RWPE2 (cell line): Measurements from ENCODE around the gene PLEKHB1.

Source experiments
- ATAC-seq: fragments of 200-7000 bp; cut with Tn5 transposase; 3 replicates; pipeline ENCODE4 v1.9.1; 2021; ENCODE audit warnings: low read depth
- DNase-seq: peaks from one replicate; pipeline ENCODE4 v3.0.0-alpha.2; 2020; ENCODE audit warnings: low spot score
- H3K27ac ChIP-seq: fragments of 450-650 bp; 2 replicates; pipeline ENCODE4 v1.5.1; 2017; ENCODE audit warnings: mild to moderate bottlenecking; ENCODE audit not compliant: poor library complexity, severe bottlenecking
- H3K27me3 ChIP-seq: fragments of 250-450 bp; sonication (Bioruptor Pico); 2 replicates; pipeline ENCODE4 v1.5.1; 2021; ENCODE audit warnings: mild to moderate bottlenecking, moderate library complexity; ENCODE audit not compliant: insufficient read depth, poor library complexity, severe bottlenecking
- H3K36me3 ChIP-seq: fragments of 250-450 bp; sonication (Bioruptor Pico); 2 replicates; pipeline ENCODE4 v1.5.1; 2020; ENCODE audit warnings: low read depth, mild to moderate bottlenecking, moderate library complexity
- H3K4me1 ChIP-seq: fragments of 250-450 bp; sonication (Bioruptor Pico); 2 replicates; pipeline ENCODE4 v1.5.1; 2021; ENCODE audit warnings: mild to moderate bottlenecking, moderate library complexity; ENCODE audit not compliant: insufficient read depth, poor library complexity, severe bottlenecking
- H3K4me3 ChIP-seq: fragments of 250-450 bp; sonication (Bioruptor Pico); 2 replicates; pipeline ENCODE4 v1.5.1; 2021; ENCODE audit warnings: mild to moderate bottlenecking, moderate library complexity; ENCODE audit not compliant: severe bottlenecking
- H3K9me3 ChIP-seq: fragments of 250-450 bp; sonication (Bioruptor Pico); 2 replicates; pipeline ENCODE4 v1.5.1; 2021; ENCODE audit warnings: mild to moderate bottlenecking, moderate library complexity; ENCODE audit not compliant: severe bottlenecking
- TF ChIP-seq, protein P1 (sequence below): fragments of 450-650 bp; IDR thresholded peaks from one replicate; pipeline ENCODE4 v1.5.1; 2017; ENCODE audit warnings: mild to moderate bottlenecking, moderate library complexity; ENCODE audit not compliant: poor library complexity, severe bottlenecking

The PLEKHB1 gene

DNA sequence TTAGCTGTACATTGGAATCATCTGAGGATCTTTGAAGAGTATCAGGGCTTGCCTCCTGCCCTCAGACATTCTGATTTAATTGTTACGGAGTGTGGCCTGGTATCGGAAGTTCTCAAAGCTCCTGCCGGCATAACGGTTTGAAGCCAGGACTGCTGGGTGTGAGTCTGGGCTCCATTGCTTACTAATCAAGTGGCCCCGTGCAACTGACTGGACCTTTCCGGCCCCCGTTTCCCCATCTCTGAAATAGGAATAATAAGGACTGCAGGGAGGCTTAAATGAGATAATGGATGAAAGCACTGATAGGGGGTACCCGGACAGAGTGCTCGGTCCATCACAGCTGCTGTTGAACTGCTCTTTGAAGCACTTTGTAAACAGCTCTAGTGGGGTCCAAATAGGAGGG lies 1.7 kb downstream of the PLEKHB1 start:
- no peak overlapping the region for H3K27ac ChIP-seq
- no peak overlapping the region for H3K4me3 ChIP-seq
- no peaks in the 10 kb centered on the region for H3K4me1 ChIP-seq
- ATAC-seq (no peak), DNase-seq (no peak)
- no peaks in the 10 kb centered on the region for H3K36me3 ChIP-seq
- H3K27me3 ChIP-seq, result no peaks in the 10 kb centered on the region
- H3K9me3 ChIP-seq, result no peaks in the 10 kb centered on the region
- TF ChIP-seq, protein P1, sequence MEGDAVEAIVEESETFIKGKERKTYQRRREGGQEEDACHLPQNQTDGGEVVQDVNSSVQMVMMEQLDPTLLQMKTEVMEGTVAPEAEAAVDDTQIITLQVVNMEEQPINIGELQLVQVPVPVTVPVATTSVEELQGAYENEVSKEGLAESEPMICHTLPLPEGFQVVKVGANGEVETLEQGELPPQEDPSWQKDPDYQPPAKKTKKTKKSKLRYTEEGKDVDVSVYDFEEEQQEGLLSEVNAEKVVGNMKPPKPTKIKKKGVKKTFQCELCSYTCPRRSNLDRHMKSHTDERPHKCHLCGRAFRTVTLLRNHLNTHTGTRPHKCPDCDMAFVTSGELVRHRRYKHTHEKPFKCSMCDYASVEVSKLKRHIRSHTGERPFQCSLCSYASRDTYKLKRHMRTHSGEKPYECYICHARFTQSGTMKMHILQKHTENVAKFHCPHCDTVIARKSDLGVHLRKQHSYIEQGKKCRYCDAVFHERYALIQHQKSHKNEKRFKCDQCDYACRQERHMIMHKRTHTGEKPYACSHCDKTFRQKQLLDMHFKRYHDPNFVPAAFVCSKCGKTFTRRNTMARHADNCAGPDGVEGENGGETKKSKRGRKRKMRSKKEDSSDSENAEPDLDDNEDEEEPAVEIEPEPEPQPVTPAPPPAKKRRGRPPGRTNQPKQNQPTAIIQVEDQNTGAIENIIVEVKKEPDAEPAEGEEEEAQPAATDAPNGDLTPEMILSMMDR, result no peak

DNA sequence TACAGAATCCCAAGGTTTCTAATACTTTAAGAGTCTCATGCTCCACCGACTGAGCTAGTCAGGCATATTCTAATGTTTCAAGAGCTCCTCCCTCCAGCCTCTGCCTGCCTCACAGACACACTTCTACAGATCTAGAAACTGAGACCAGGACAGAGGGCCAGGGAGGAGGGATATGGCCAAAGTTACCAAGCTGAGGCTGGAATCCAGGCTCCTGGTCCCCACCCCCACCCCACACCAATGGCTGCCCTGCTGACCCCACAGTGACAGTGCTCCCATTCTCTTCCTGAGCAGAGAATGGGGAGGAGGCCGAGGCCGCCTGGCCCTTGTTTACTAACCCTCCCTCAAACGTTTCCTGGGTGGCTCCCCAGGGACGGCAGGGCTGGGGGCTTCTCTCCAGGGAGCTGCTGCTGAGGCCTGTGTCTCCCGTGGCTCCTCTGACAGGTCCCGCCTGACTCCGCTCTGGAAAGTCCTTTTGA lies 2.2 kb downstream of the PLEKHB1 start:
- ATAC-seq (no peak), DNase-seq (no peak)
- Histone ChIP-seq H3K4me3 (no peak overlapping the region), H3K36me3 (no peaks in the 10 kb centered on the region), H3K27ac (no peak overlapping the region), H3K27me3 (no peaks in the 10 kb centered on the region), H3K9me3 (no peaks in the 10 kb centered on the region), H3K4me1 (no peaks in the 10 kb centered on the region)
- TF ChIP-seq, protein P1, result no peak

DNA sequence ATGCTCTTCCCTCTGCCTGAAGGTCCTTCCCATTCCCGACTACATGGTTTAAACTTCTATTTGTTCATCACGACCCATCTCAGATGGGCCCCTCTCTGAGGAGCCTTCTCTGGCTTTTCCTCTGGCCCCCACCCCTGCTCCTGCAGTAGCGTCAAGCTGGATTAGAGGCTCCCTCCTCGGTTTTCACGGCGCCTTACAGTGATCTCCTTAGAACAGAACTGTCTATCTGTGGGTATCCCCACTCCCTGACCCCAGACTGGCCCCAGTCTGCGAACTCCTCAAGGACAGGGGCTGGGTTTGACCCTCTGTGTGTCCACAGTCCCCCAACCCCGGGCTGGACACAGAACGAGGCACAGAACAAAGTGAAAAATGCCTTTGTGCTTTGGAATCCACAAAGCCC lies 2.8 kb downstream of the PLEKHB1 start:
- DNase-seq (no peak), ATAC-seq (no peak)
- H3K9me3 ChIP-seq, result no peaks in the 10 kb centered on the region
- no peaks in the 10 kb centered on the region for H3K36me3 ChIP-seq
- H3K27me3 ChIP-seq, result no peaks in the 10 kb centered on the region
- no peaks in the 10 kb centered on the region for H3K4me1 ChIP-seq
- H3K4me3 ChIP-seq, result no peak overlapping the region
- no peak overlapping the region for H3K27ac ChIP-seq
- TF ChIP-seq, protein P1, result no peak

DNA sequence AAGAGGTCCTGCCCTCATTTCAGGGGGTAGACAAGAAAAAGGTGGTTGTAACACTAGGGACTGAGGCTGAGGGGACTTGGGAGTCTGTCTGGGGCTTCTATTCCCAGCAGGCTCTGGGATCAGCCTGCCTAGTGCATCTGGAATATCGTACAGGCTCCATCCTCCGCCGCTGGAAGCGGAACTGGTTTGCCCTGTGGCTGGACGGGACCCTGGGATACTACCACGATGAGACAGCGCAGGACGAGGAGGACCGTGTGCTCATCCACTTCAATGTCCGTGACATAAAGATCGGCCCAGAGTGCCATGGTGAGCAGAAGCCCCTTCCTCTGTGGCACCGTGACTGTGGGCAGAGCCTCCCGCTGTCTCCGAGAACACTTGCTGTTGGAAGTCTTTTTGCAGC lies 4.0 kb downstream of the PLEKHB1 start:
- Histone ChIP-seq H3K9me3 (no peaks in the 10 kb centered on the region), H3K27ac (no peak overlapping the region), H3K36me3 (no peaks in the 10 kb centered on the region), H3K27me3 (no peaks in the 10 kb centered on the region), H3K4me1 (no peaks in the 10 kb centered on the region), H3K4me3 (no peak overlapping the region)
- no peak for DNase-seq
- TF ChIP-seq, protein P1, result no peak
- no peak for ATAC-seq

DNA sequence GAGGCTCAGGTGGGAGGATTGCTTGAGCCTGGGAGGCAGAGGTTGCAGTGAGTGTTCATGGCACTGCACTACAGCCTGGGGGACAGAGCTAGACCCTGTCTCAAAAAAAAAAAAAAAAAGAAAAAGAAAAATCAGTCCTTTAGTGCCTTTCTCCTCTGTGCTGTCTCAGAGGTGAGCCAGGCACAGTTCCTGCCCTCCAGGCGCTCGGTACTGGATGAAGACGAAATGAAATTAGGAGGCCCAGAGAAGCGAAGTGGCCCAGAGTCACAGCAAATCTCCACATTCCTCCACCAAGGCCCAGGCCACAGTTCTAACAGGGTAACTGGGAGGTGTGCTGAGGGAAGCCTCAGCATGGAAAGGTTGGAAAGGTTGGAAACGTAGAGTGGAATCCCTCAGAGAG lies 4.9 kb downstream of the PLEKHB1 start:
- ATAC-seq (no peak), DNase-seq (no peak)
- no peaks in the 10 kb centered on the region for H3K36me3 ChIP-seq
- H3K4me3 ChIP-seq, result no peak overlapping the region
- H3K9me3 ChIP-seq, result no peaks in the 10 kb centered on the region
- TF ChIP-seq, protein P1, result no peak
- no peaks in the 10 kb centered on the region for H3K27me3 ChIP-seq
- no peak overlapping the region for H3K27ac ChIP-seq
- H3K4me1 ChIP-seq, result no peaks in the 10 kb centered on the region
